Stimulated activated CD8-positive, alpha-beta memory T cell treated with anti-CD3 and anti-CD28 coated beads, Interleukin-7, amount 100 ng/mL, for 24 hours (primary cell): ENCODE data around the gene CD2BP2.
"Not testable (repeated sequence)": the region's sequence is repeated elsewhere in the genome, so short reads cannot be mapped to it uniquely, and the experiment has no call there.

Experiments used
- DNase-seq: peaks from one replicate; pipeline ENCODE4 v3.0.0-alpha.2; 2020; ENCODE audit warnings: low read depth

Gene CD2BP2

DNA sequence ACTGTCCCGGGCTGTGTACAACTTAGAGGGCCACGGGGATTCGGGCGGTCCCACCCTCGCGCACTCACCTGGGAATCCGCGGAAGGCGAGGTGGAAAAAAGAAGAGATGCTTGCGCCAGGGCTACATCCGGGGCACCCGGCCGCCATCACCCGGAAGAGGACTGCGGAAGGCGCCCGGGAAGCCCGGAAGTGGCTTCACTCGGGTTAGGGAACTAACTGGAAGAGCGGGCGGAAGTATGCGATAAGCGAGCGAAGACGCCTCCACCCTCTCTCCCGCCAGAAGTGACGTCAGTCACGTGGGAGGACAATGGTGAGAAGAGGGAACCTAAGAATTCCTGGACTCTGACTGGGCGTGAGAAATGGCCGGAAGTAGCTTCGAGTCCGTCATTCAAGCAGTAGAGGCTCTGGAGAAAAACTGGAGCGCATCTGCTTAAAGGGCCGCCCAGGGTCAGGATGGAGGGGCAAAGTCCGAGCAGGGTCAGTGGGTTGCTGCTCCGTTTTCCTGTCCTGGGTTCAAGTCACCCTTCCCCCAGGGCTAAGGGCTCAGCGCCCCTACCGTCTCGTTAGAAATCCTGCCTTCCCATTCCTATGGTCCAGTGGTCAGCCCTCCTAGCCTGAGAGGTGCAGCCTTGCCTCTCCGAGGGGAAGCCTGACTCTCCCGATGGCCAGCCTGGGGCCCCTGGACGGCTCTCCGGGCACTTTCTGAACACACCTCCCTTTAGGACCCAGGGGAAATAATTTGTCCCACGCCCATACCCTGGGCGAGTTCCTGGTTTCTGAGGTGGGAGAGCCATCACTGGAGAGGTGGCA, at the start of gene CD2BP2:
CD2BP2 (minus strand) TSS at position 165 of the 810 bp plus-strand sequence. CDS start 627 bp downstream, outside the sequence.
- DNase-seq, result peak; percentile 72

DNA sequence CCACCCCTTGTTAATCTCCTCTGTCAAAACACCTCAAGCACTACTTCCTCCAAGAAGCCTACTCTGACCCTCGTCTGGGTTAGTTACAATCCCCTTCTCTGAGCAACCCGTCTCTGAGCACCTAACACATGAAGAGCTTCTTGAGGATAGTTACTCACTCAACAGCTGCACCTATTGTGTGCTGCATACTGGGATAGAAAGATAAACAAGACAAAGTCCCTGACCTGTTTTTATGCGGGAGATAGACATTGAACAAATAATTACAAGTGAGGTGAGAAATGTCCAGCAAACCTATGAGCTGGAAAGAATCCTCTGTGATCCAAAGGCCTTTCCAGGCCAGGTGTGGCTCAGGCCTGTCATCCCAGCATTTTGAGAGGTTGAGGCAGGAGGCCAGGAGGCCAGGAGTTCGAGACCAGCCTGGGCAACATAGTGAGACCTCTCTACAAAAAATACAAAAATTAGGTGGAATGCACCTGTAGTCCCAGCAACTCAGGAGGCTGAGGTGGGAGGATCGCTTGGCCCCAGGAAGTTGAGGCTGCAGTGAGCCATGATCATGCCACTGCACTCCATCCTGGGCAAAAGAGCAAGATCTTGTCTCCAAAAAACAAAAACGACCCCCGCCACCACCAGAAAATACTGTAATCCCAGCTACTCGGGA, 46.8 kb upstream of the CD2BP2 start:
- no peak for DNase-seq

DNA sequence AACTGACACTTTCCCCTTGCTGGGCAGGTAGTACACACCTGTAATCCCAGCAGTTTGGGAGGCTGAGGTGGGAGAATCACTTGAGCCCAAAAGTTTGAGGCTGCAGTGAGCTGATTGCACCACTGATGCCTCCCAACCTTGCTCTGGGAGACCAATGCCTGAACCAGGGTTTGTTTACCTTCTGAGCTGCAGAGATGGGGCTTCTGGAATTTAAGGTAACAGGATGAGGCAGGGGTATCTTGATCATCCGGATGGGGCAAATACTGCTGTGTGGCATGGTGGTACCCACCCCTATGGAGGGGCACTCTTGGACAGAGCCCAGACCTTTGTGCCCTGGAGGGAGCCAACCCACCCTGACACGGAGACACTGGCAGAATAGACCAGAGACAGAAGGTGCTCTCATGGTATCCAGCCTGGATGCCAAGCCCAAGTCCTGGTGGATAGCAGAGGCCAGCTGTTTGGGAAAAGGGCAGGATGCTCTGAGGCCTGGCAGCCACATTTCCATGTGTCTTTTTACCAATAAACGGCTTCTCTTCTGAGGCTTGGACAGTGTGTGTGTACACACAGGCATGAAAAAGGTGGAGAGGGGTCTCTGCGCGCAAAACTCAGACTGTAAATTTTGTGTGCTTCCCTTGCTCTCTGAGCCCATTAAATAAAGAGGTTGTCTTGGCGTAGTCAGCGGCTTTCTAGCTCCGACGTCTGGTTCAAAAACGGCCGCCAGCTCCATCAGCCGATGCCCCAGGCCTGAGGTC, 44.5 kb upstream of the CD2BP2 start:
- DNase-seq, result no peak

DNA sequence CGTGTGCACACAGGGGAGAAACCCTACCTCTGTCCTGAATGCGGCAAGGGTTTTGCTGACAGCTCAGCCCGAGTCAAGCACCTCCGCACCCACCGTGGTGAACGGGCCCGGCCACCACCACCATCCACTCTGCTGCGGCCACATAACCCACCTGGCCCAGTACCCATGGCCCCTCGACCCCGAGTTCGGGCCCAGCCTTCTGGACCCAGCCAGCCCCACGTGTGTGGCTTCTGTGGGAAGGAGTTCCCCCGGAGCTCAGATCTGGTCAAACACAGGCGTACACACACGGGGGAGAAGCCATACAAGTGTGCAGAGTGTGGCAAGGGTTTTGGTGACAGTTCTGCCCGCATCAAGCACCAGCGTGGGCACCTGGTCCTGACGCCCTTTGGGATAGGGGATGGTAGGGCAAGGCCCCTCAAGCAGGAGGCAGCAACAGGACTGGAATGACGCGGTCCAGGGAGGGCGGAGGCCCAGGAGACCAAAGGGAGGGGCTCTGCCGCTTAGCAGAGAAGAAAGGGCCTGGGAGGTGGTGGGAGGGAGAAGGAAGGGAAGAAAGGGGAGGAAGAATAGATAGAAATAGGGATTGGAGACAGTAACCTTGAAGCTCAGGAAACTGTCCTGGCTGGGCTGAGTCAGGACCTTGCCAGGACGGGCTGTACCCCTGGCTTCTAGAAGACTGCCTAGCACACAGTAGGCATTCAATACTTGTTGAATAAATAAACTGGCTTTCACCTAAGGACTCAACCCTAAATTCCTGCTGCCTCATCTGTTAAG, 43.7 kb upstream of the CD2BP2 start:
- DNase-seq, result no peak

DNA sequence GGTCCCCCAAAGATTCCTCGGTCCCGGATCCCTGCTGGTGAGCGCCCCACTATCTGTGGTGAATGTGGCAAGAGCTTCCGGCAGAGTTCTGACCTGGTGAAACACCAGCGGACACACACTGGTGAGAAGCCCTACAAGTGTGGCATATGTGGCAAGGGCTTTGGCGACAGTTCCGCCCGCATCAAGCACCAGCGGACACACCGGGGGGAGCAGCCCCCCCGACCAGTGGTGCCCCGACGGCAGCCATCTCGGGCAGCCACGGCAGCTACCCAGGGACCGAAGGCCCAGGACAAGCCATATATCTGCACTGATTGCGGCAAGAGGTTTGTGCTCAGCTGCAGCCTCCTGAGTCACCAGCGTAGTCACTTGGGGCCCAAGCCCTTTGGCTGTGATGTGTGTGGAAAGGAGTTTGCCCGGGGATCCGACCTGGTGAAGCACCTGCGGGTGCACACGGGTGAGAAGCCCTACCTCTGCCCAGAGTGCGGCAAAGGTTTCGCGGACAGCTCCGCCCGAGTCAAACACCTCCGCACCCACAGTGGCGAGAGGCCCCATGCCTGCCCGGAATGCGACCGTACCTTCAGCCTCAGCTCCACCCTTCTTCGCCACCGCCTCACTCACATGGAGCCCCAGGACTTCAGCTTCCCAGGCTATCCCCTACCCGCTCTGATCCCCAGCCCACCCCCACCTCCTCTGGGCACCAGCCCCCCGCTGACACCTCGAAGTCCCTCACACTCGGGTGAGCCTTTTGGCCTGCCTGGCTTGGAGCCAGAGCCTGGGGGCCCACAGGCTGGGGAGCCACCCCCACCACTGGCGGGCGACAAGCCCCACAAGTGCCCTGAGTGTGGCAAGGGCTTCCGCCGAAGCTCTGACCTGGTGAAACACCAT, 42.9 kb upstream of the CD2BP2 start:
- no peak for DNase-seq

DNA sequence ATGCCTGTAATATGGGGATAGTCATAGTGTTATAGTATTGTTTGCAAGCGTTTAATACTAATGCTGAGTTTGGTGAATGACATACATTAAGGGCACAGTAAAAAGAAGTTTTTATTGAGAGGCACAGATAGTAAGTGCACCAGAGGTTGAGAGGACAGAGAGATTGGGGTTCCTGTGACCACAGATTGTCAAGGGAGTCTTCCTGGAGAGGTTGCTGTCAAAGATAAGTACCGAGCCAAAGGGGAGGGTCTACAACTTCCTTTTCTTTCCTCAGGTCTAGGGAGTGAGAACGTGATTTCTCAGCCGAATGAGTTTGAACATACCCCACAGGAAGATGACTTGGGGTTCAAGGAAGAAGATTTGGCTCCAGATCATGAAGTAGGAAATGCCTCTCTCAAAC, 41.9 kb upstream of the CD2BP2 start:
- DNase-seq, result no peak

DNA sequence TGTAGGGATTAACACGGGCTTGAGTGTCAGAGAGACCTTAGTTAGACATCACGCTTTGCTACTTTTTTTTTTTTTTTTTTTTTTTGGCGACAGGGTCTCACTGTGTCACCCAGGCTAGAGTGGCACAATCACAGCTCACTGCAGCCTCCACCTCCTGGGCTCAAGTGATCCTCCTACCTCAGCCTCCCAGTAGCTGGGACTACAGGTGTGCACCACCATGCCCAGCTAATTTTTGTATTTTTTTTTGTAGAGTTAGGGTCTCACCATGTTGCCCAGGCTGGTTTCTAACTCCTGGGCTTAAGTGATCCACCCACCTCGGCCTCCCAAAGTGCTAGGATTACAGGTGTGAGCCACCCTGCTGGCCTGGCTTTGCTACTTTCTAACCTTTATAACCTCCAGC, 41.5 kb upstream of the CD2BP2 start:
- DNase-seq, result not testable (repeated sequence)

DNA sequence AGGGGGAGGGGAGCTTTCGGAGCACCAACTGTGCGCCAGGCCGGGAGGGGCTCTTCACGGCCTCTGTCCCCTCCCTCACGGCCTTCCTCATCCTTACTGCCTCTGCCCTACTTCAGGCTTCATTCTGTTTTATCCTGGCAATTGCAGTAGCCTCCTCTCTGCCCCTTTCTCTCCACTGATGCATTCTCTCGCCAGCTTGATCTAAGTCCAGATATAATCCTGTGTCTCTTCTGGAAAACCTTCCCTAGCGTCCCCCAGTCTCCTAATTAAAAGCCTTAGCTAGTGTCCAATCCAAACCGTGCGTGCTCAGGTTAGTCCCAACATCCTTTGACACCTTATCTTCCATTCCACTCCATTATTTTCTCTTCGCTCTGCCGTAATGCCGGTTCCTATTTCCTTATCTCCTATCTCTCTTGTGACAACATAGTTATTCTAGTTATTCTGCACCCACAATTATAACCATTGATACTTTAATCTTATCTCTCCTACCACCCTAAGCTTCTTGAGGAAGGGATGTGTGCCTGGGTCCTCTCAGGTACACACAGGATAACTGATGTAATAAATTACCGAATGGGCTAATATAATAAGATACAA, 41.0 kb upstream of the CD2BP2 start:
- DNase-seq, result no peak

DNA sequence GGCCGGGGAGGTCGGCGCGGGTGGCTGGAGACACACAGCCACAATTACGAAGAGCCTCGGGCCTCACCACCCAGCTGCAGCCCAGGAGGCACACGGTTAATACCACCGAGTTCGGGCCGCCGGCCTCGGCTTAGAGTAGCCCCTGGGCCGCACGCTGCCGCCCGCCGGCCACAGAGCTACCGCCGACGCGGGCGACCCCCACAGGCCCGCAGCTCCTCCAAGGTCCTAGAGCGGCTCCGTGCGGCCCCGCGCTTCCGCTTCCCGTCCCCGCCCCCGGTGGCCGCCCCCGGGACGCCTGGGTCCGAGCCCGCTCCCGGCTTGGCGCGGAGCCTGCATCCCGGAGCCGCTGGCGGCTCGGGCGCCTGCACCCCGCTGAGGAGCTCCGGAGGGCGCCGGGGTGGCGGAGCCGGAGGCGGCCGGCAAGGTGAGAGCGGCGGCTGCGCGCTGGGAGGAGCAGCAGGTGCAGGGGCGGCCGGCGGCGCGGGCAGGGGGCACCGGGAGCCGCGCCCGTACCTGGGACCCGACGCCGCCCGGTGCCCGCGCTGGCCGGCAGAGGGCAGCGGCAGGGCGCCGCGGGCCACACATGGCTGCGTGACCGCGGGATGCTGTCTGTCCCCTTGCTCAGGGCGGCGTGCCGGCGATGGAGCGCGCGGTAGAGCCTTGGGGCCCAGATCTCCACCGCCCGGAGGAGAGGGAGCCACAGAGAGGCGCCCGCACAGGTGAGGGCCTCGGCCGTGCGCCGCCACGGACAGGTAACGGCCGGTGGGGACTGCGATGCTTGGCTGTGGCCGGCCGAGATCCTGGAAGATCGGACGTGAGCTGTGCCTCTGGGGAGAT, 40.3 kb upstream of the CD2BP2 start, which contains the start of gene ZNF48:
ZNF48 (plus strand) TSS at position 266 of the 837 bp plus-strand sequence; CDS start at position 641, 375 bp downstream.
- DNase-seq, result no peak

DNA sequence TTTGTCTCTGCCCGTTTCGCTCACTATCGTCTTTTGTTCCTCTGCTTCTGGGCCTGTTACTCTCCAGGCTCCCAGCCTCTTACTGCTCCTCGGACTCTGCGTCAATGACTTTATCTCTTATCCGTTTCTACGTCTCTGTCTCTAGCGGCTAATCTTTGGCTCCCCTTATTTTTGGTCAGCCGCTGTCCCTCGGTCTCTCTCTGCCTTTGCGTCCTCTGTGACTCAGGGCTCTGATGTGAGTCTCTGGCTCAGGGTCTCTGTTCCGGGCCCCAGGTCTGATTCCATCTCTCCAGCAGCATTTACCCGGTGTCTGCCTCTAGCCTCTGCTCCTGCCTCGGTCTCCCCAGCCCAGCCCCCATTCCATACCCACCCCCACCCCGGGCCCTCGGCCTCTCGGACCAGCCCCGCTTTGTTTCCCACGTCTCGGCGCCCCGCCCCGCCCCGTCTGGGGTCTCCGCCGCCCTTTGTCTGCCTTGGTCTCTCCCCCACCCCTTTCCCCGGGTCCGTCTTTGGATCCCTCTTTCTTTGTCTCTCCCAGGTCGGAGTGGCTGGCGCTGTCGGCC, 39.6 kb upstream of the CD2BP2 start:
- no peak for DNase-seq

DNA sequence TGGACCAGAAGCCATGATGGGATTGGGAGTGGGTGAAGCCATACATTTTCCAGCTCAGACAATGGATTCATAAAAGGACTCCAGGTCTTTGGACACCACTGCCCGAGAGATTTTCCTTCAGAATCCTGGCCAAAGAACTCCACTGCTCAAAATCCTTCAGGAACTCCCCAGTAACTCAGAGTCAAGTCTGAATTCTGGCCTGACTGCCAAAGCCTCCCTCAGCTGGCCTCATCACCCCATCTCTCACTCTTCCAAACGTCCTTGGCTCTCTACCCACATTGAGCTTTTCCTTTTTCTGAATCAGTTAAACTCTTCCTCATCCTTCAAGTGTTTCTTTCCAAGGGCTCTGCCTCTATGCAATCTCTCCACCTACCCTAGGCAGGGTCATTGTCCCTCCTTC, 28.4 kb upstream of the CD2BP2 start:
- DNase-seq, result no peak

DNA sequence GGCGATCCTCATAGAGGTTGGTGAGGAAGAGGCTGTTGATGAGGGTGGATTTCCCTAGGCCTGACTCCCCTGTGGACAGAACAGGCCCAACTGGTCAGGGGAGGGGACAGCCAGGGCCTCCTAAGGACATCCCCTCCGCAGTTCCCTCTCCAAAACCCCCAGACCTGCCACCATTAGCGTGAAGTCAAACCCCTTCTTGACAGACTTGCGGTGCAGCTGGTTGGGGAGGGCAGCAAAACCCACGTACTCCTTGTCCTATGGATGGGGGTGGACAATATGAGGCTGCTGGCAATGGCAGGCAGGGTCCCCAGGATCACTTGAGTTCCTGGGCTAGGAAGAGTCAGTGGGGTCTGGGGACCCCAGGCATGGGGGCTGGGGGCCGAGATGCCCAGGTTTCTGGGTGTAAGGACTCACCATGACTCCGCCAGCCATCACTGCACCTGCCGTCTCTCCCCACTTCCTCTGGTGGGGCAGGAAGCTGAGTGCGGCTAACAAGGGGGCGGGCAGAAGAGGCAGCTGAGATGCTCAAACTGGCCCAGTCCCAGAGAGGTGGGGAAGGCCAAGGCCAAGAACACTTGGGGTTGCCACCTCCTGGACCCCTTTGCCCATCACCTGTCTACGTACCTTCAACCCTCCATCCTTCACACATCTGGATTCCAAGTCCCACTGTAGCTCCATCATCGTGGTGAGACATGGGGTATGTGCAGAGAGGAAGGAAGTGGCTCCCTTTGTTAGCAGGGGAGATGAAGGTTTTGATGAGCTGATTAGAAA, 27.2 kb upstream of the CD2BP2 start, which contains the start of gene SEPTIN1:
SEPTIN1 (minus strand) TSS at position 451 of the 771 bp plus-strand sequence; CDS start at position 432, 19 bp downstream.
- no peak for DNase-seq

DNA sequence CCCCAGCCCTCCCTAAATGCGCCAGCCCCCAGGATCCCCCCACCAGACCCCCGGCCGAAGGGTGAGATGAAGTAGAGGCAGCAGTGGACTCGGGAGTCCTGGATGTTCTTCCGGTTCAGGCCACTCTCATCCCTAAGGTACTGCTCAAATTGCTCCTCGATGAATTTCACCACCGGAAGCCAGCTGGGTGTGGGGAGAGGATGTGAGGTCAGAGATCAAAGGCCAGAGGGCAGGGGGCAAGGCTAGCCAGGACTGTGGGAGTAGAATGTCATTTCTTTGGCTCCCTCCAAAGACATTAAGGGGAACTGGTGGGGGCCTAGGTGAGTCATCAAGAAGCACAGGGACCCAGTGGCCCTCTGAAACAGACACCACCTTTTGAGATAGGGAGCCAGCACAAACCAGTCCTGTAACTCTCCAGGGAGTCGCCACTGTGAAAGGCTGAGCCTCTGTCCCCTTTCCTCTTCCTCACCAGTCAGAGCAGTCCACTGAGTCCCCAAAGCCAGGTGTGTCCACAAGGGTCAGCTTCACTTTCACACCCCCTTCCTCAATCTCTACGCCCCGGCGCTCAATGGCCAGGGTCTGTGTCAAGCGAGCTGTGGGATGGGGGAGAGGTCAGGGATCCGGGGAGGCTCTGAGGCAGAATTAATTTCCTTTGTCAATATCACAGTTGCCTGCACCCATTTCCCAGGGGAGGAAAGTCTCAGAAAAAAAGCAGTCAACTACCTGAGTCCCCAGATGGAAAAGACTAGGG, 26.4 kb upstream of the CD2BP2 start:
- DNase-seq, result no peak

DNA sequence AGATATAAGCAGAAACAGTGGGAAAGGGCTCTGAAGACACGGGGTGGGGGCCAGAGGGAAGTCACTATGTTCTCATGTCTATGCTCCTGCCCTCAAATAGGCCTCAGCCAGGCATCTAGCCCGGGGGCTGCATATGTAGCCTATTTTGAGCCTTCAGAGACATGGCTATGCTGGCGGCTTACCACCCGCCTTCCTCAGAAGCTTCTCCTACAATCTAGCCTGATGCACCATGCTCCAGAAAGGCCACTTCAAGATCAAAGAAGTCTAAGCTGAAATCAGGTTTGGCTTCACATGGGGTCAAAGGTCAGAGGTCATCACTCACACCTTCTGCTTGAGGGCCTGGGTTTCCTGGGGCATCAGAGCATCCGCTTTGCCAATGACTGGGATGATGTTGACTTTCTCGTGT, 25.7 kb upstream of the CD2BP2 start:
- no peak for DNase-seq

DNA sequence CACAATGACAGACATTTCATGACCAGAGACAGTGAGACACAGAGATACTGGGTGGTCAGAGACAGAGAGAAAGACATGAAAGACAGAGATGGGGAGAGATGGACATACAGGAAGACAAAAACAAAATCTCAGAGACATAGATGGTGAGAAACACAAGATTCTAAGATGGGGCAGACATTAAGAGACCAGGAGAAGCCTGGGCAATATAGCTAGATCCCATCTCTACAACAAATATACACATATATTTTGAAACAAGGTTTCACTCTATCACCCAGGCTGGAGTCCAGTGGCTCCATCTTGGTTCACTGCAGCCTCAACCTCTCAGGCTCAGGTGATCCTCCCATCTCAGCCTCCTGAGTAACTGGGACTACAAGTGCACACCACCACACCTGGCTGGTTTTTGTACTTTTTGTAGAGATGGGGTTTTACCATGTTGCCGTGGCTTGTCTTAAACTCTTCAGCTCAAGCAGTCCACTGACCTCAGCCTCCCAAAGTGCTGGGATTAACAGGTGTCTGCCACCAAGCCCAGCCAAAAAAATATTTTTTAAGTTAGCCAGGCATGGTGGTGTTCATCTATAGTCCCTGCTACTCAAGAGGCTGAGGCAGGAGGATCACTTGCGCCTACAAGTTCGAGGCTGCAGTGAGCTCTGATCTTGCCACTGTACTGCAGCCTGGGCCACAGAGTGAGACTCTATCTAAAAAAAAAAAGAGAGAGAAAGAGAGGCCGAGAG, 25.1 kb upstream of the CD2BP2 start:
- no peak for DNase-seq

DNA sequence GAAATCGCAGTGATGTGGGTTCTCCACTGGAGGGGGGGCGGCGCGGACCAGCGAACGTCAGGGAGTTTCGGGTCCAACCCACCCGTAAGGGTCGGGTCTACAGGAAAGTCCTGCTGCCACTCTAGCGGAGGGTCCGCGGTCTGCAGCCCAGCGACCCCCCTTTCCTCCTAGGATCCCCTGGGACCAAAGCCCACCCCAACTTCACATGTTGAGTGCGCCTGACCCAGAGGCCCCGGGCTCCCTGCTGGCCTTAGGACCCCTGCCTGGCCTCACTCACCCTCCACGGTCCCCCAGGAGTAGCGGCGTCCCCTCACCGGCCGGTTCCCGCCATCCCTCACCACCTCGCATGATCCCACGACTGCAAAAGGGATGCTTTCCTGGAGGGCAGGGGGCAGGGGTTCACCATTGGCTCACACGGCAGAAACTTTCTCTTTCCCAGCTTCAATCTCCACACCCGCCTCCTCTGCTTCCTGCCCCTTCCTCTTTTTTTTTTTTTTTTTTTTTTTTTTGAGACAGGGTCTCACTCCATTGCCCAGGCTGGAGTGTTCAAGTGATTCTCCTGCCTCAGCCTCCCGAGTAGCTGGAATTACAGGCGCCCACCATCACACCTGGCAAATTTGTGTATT, 24.2 kb upstream of the CD2BP2 start:
- DNase-seq, result no peak
